ENCODE results near the gene TAB2. TPM values are rescaled to one million over a fixed set of nuclear protein-coding genes. Genes with fewer than 3 reads are reported as not detected.
"Not testable (repeated sequence)": the region's sequence is repeated elsewhere in the genome, so short reads cannot be mapped to it uniquely, and the experiment has no call there.

Gene TAB2
- total RNA-seq, 4 donors from 2014 or later: 32.5 to 71.4 (median 43.8) TPM

GRCh38 chr6:149443411-149444181, 126.1 kb downstream of the TAB2 start:
- TF ChIP-seq POLR2A (IDR thresholded peaks at IDR 0.05) (no peak), CTCF (IDR thresholded peaks at IDR 0.05) (no peak)
- H3K4me3 ChIP-seq (ENCODE audit: low read depth, poor library complexity, severe bottlenecking): no peak overlapping the region
- intact Hi-C loops (cut with DNase I; ENCODE audit: low total_unique reads): no loop called here
- WGBS, 2 donors: 67 to 68% methylated on average over 8 of the region's 8 CpGs
- peak in 1 of 2 donors; percentile 68 for DNase-seq (ENCODE audit: low spot score in 2 of 2)

- intact Hi-C loops (cut with DNase I; ENCODE audit: low total_unique reads); H3K4me3 ChIP-seq (ENCODE audit: low read depth, poor library complexity, severe bottlenecking): not testable (repeated sequence)
- 50 to 72% methylated on average over 2 to 3 of the region's 3 CpGs for WGBS, 2 donors
- DNase-seq (ENCODE audit: low spot score in 2 of 2): peak in 1 of 2 donors; percentile 75
Measured at GRCh38 chr6:149444360-149445094, 127.0 kb downstream of the TAB2 start.

- H3K4me3 ChIP-seq (ENCODE audit: low read depth, poor library complexity, severe bottlenecking): no peak overlapping the region
- no peak for DNase-seq (ENCODE audit: low spot score in 2 of 2)
- intact Hi-C loops (cut with DNase I; ENCODE audit: low total_unique reads): no loop called here
- WGBS, 2 donors: 94 to 97% methylated on average over 6 of the region's 6 CpGs
- no peak for TF ChIP-seq CTCF (IDR thresholded peaks at IDR 0.05)
- no peak for TF ChIP-seq POLR2A (IDR thresholded peaks at IDR 0.05)
Measured at GRCh38 chr6:149445095-149445466, 127.6 kb downstream of the TAB2 start.

GRCh38 chr6:149445573-149445972, 128.1 kb downstream of the TAB2 start:
- no peak overlapping the region for H3K4me3 ChIP-seq (ENCODE audit: low read depth, poor library complexity, severe bottlenecking)
- 93% methylated on average over 7 of the region's 7 CpGs for WGBS, 2 donors
- TF ChIP-seq CTCF (IDR thresholded peaks at IDR 0.05) (no peak), POLR2A (IDR thresholded peaks at IDR 0.05) (no peak)
- DNase-seq (ENCODE audit: low spot score in 2 of 2): no peak
- intact Hi-C loops (cut with DNase I; ENCODE audit: low total_unique reads): no loop called here

GRCh38 chr6:149446791-149447376, 129.4 kb downstream of the TAB2 start:
- intact Hi-C loops (cut with DNase I; ENCODE audit: low total_unique reads): no loop called here
- no peak overlapping the region for H3K4me3 ChIP-seq (ENCODE audit: low read depth, poor library complexity, severe bottlenecking)
- DNase-seq (ENCODE audit: low spot score in 2 of 2): no peak
- TF ChIP-seq CTCF (IDR thresholded peaks at IDR 0.05): no peak
- no peak for TF ChIP-seq POLR2A (IDR thresholded peaks at IDR 0.05)
- WGBS, 2 donors: 82 to 91% methylated on average over 5 of the region's 5 CpGs

GRCh38 chr6:149448821-149449453, 131.4 kb downstream of the TAB2 start:
- TF ChIP-seq POLR2A (IDR thresholded peaks at IDR 0.05): no peak
- no peak for TF ChIP-seq CTCF (IDR thresholded peaks at IDR 0.05)
- no peak overlapping the region for H3K4me3 ChIP-seq (ENCODE audit: low read depth, poor library complexity, severe bottlenecking)
- no peak for DNase-seq (ENCODE audit: low spot score in 2 of 2)
- WGBS, 2 donors: 74 to 84% methylated on average over 4 to 5 of the region's 5 CpGs
- intact Hi-C loops (cut with DNase I; ENCODE audit: low total_unique reads): no loop called here
